Middle frontal gyrus (tissue), 1 donor: ENCODE measurements around the gene ZNF19.

Experiments used
- DNase-seq: peaks from one replicate; pipeline ENCODE4 v3.0.0-alpha.2; 2015; ENCODE audit warnings: low spot score; ENCODE audit errors: extremely low spot score

Gene ZNF19

DNA sequence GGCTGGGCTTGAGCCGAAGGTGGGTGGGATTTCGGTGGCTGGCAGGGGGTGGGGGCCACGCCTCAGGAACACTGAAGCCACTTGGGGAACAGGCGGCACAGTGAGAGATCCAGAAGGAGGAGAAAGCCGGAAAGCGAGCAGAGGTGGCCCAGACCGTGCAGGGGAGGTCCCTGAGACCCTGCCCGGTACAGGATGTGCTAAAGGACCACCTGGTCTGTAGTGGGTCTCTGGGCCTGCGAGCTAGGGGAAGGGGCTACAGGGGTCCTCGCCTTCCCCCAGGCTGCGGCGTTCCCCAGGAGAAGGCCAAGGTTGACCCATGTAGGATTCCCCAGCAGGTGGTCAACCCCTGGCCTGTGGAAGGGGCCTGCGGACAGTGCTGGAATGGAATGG, 47.1 kb downstream of the ZNF19 start, which contains the start of gene TLE7:
TSS of gene TLE7 (minus strand) at position 4 of the 390 bp plus-strand sequence. CDS start 8,730 bp downstream, outside the sequence.
- DNase-seq, result no peak

DNA sequence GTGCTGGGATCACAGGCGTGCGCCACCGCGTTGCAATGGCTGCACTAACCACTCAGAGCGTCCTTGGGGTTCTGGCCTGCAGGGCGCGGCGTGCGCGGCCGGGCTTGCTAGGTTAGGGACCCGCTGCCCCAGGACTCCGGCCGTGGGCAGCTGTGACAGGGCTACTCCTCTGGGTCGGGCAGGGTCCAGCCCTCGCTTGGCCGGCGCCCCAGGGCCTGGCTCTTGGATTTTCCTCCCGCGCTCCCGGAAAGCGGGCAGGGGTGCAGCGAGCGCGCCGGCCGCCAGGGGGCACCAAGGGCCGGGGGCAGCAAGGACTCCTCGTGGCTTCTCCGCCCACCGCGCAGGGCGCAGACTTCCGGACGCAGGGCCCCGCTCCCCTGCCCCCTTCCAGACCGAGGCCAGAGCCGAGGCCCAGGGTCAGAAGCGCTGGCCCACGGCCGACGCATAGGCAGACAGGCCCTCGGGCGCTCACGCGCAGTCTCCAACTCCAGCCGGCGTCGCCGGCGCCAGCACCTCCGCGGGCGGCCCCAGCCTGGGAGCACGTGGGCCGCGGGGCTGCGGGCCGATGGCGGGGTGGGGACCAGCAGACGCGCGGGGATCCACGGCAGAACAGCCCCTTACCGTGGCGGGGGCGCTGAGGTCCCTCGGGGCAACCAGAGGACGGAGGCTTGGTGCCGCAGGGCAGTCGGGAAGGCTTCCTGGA, 47.6 kb downstream of the ZNF19 start:
- DNase-seq, result no peak

DNA sequence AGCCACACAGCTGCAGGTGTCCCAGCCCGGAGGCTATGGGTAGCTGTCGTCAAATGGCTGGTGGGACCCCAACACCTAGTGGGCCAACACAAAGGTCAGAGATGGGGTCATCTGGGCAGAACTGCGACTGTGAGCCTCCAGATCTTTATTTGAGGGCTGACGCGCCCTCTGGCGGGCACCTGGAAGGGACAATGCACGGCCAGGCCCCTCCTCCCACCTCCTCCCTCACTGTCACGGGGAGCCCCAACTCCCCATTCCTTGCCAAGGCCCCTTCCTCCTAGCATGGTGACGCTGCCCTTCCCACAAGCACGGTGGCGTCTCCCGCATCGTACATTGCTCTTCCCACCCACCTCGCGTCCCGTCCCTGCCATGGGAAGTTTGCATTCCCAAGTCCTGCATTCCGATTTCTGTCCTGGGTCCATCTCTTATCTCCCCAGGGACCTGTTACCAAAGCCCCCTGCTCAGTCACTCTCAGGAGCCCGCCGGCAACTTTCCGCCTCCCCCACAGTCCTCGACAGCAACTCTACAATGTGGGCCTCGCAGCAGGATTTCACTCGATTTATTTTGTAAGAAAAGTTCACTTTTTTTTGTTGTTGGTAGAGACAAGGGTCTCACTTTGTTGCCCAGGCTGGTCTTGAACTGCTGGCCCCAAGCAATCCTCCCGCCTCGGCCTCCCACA, 48.3 kb downstream of the ZNF19 start:
- DNase-seq, result no peak

DNA sequence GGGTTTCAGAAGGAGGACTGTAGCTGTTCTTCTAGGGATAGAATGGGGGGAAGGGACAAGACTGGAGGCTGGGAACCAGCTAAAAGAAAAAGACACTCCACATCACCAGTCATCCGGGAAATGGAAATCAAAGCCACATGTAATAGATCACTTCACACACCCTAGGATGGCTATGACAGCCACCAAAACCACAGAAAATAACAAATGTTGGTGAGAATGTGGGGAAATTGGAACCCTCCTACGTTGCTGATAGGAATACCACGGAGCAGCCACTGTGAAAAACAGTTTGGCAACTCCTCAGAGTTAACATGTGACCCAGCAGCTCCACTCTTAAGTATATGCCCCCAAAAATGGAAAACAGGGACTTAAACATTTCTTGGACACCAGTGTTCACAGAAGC, 49.6 kb downstream of the ZNF19 start:
- no peak for DNase-seq

DNA sequence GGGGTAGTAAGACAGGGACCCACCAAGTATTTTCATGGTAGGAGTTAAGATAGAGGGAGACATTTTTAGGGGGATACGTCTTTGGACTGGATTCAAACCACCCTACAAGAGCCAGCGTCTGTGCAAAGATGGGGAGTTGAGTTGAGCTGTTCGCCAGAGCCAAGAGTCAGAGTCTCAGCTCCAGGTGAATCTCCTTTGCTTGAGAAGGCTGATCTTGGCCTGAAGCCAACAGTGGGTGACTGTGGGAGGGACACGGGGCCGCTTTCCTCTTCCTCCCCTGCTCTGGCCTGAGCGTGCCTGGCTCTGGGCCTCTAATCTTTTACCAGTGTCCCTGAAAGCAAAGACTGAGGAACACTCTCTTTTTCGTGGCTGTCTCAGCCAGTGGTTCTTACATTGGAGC, 52.7 kb downstream of the ZNF19 start:
- DNase-seq, result no peak

DNA sequence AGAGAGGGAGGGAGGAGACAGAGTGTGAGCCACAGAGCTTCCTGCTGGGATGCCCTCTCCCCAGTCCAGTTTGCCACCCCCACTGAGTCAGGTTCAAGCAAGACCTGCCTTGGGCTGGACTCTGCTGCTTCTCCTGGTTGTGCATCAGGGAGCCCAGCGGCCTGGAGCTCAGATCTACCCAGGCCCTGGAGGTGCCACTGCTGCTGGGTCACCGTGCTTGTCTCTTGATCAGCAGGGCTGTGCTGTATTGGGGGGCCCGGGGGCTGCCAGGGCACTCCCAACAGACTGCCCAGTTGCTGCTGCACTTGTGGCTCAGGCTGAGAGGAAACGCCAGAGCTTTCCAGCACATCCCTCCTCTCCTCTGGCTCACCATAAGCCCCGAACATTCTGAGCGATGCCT, 56.2 kb downstream of the ZNF19 start:
- no peak for DNase-seq

DNA sequence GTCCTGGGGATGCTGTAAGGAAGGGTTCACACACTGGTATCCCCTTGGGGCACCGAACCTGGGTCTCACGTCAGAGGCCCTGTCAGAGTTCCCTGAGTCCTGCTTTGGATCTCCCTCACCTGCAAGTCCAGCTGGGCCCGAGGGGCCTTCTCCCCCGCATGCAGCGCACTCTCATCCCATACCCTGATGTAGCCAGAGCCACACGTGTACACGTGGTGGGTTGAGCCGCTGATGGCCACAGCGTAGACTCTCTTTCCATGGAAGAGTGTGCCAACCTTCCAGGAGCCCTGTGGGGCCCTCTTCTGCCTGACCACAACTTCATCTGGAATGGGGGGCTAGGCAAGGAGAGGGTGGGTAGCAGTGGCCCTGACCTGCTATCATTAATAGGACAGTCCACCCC, 57.1 kb downstream of the ZNF19 start:
- no peak for DNase-seq

DNA sequence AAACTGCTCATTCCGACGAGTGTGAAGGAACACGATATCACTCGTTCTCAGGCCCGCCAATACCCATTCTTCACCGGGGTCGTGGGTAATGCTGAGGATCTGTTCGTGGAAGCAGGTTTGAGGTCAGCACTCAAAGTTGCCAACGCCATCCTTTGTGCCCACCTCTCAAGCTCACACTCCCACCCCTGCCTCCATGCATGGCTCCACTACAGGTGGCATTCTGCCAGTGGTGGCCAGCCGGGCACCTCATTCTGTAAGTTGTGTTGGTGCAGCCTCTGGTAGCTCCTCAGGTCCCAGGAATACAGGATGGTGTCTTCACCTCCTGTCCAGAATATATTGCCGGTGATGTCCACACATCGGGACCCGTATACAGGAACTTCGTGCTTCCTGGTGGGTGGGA, 57.9 kb downstream of the ZNF19 start:
- no peak for DNase-seq

DNA sequence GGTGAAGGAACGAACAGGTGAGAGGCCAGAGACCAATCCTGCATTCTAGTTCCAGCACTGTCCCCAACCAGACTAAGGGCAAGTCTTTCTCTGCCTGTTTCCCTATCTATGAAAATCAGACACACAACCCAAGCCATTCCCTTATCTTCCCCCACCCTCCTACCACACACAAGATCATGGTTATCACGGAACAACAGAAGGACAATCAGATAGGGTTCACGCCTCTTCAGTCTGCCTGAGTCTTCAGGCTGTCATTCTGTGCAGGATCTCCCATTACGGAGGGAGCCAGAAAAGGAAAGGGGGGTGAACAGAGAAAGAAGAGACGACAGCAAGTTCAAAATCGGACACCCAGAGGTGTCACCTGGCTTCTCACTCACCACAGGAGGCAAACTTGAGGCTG, 58.4 kb downstream of the ZNF19 start:
- no peak for DNase-seq

DNA sequence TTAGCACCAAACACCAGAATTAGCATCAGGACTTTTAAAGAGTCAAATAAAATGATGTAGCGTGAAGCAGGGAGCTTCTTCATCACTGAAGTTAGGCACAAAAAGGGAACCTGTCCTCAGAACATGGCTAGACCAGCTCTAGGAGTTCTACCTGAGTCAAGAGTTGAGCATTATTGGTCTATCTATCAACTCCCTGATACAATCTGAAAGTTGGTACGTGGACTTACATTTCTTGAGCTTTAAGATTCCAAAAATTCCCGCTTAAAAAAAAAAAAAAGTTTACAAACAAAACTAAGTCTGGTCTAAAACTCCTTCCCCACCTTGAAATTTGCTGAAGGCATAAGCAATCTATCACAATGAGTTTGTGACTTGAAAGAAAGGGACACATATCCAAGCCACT, 59.5 kb downstream of the ZNF19 start:
- no peak for DNase-seq

DNA sequence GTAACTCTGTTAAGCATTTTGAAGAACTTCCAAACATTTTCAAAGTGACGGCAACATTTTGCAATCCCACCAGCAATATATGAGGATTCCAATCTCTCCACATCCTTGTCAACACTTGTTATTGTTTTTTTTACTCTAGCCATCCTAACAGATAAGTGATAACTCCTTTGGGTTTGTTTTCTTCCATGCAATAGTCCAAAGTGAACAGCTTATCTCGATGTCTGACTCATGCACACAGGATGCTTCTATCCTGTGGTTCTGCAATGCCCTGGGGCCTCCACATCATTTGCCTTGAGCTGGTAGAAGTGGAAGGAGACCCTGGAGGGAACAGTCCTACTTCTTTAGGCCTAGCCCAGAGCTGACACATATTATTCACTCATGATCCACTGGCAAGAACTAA, 60.2 kb downstream of the ZNF19 start:
- no peak for DNase-seq

DNA sequence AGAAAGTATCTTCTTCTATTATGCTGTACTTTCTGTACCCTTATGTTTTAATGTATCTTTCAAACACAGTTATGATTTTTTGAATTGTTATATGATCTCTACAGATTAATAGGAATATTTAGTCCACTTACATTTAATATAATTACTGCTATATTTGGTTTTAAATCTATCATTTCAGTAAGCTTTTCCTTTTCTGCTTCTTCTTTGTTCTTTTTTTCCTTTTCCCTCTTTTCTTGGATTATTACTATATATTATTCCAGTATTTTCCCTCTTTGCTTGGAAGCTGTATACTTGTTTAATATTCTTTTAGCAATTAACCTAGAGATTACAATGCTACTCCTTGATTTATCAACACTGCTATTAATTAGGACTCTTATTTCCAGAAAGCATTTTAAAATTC, 60.7 kb downstream of the ZNF19 start:
- DNase-seq, result no peak

DNA sequence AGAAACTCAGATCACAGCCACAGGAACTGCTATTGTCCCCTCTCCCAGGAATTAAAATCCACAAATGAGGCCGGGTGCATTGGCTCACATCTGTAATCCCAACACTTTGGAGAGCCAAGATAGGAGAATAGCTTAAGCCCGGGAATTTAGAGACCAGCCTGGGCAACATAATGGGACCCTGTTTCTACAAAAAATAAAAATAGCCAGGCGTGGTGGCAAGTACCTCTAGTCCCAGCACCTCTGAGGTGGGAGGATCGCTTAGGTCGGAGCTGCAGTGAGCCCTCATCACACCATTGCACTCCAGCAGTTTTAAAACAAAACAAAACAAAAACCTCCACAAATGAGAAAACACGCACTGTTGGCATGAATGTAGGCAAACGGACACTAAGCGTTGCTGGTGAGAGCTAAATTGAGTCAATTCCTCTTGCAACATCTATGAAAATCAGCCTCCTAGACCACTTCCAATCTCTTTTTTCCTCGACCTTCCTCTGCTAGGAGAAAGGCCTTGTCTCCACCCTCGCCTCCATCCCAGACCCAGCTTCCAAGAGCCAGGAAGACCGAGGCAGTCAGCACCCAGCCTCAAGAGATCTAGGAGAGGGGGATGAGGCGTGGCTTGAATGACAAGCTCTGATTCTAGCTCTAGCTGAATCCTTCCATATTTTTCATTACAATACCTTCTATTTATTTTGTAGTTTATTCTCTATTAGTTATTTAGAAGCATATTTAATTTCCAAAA, 62.1 kb downstream of the ZNF19 start:
- no peak for DNase-seq

DNA sequence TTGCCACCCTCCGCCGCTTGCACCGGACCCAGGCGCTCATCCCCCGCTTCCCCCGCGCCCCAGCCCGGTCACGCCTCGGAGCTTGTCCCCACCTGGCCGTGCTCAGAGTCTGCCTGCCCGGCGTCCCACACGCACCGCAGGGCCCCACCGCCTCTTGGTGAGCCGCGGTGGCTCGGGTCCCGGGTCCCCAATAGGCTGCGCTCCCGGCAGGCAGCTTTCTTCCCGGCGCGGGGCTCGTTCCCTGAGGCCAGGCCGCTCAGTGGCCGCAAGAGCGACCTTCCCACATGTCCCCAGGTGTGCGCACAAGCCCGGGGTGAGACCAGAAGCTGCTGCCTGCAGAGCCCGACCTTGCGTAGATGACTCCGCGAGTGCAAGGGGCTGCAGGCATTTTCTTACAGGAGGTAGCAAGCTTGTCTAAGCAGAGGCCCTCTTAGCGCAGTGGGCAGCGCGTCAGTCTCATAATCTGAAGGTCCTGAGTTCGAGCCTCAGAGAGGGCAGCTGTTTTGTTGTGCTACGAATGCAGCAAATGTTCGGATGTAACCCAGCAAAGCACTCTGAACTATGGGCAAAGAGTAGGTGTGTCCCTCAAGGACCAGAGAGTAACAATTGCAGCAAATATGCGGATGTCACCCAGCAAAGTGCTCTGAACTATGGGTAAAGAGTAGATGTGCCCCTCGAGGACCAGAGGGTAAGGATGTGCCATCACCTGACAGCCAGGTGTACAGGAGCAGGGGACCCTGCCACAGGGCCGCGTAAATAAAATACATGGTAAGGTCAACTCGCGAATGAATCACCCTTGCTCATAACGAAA, 62.9 kb downstream of the ZNF19 start:
- DNase-seq, result no peak

DNA sequence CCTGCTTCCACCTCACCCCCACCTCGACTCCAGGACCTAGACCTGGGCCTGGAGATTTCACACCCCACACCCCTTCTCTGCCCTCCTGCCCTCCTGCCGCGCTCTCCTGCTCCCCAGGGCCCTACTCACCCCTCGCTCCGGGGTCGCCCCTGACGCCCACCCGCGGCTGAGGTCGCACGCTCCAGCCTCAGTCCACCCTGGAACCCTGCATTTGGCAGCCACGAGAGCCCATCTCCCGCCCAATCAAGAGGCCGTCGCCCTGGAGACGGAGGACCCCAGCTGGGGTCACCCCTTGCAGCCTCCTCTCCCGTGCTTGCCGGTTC, 63.4 kb downstream of the ZNF19 start:
- no peak for DNase-seq

DNA sequence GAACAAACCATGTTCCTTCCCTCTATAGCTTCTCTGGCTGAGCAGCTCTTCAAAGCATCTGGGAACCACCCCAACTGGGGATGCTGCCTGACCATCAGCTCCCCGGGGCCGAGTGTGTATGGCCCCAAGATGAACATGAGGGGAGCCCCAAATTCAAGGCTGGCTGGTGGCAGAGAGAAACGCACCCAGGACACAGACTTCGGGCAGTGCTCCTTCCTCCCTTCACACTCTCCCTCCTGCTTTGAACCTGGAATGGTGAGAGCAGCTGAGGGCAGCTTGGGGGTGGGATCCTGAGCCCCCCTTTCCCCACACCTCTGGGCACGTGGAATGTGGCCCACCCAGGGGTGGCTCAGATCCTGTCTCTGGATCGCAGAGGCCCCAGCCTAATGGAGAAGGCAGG, 64.5 kb downstream of the ZNF19 start:
- no peak for DNase-seq

DNA sequence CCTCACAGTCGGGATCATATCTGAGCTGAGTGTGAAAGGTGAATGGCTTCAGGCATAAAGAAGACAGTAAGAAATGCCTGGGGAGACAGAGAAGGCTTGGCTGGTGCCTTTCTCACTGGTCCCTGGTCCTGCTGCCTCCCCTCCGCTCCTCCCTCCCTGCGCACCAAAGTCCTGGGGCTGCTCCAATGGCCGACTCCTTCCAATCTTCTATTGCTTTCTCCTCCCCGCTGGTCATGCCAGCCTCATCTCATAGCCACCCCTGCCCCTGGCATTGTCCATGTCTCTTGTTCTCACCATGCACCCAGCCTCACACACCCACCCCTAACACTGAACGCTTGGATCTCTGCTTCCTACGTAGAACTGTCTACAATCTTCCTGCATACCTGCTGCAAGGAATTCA, 65.3 kb downstream of the ZNF19 start:
- DNase-seq, result no peak
